Prostate gland (tissue), 1 donor: ENCODE measurements around the gene CAMKMT.

Source experiments
- POLR2A ChIP-seq: fragments of 450-650 bp; IDR thresholded peaks from one replicate; pipeline ENCODE4 v1.6.1; 2016; ENCODE audit warnings: antibody characterized with exemption, mild to moderate bottlenecking
- POLR2AphosphoS5 ChIP-seq: sonication (generic); formaldehyde crosslinking; IDR thresholded peaks from one replicate; pipeline ENCODE4 v1.6.1; 2017; ENCODE audit warnings: antibody characterized with exemption

GRCh38 chr2:44598330-44599119 is 236.8 kb downstream of the CAMKMT start:
- TF ChIP-seq POLR2AphosphoS5, result no peak
- TF ChIP-seq POLR2A, result no peak
